Testis (tissue), 3 donors: Measurements from ENCODE around the gene ZBTB20. TPM values are rescaled to one million over a fixed set of nuclear protein-coding genes. Genes with fewer than 3 reads are reported as not detected.

Experiments
- DNase-seq: peaks from one replicate; pipeline ENCODE4 v3.0.0-alpha.2; 2019
- H3K27ac ChIP-seq, 2 donors: fragments of 200-600 bp; sonication (generic); one replicate each; pipeline ENCODE4 v1.5.1; 2019
- H3K27me3 ChIP-seq: fragments of 200-600 bp; sonication (generic); one replicate; pipeline ENCODE4 v1.5.1; 2019
- H3K36me3 ChIP-seq: fragments of 200-600 bp; sonication (generic); one replicate; pipeline ENCODE4 v1.5.1; 2017; ENCODE audit warnings: low read depth; ENCODE audit errors: missing control alignments
- H3K4me1 ChIP-seq: fragments of 200-600 bp; sonication (generic); one replicate; pipeline ENCODE4 v1.5.1; 2019
- H3K4me3 ChIP-seq, 2 donors: fragments of 200-600 bp; sonication (generic); one replicate each; pipeline ENCODE4 v1.5.1; 2017 to 2019
- H3K9me3 ChIP-seq: fragments of 200-600 bp; sonication (generic); one replicate; pipeline ENCODE4 v1.5.1; 2017
- POLR2A ChIP-seq: fragments of 450-650 bp; IDR thresholded peaks from one replicate; pipeline ENCODE4 v1.6.1; 2017; ENCODE audit warnings: antibody characterized with exemption, mild to moderate bottlenecking, moderate library complexity
- WGBS, 2 donors: methylation state at CpG; one replicate each; pipeline ENCODE4 v1.1.5; 2018; 5-methylcytosine and 5-hydroxymethylcytosine counted together
- intact Hi-C: fragments of 100-400 bp; cut with DNase I; formaldehyde crosslinking; loops from one replicate; pipeline ENCODE4 v1.15.1; 2023; ENCODE audit warnings: low total_unique reads
- polyA plus RNA-seq: library from polyadenylated mRNA; stranded (reverse); fragments of 350-450 nt; fragmentation: Illumina TruSeq; extraction: RNeasy Lipid Tissue Mini Kit (QIAGEN cat#74804); gene quantifications from one replicate; pipeline ENCODE4 v1.2.3, GENCODE V29; 2014; ENCODE audit warnings: low read depth, low replicate concordance; ENCODE audit not compliant: insufficient read depth
- total RNA-seq, 2 donors: library from RNA; depleted of rRNA; stranded (reverse); fragments of >200 nt; gene quantifications; one replicate each; pipeline ENCODE4 v1.2.3, GENCODE V29; 2016
- TF ChIP-seq, protein P1 (sequence below), 3 experiments: fragments of 450-650 bp in 2 of 3; fragments of 200-600 bp in 1 of 3; sonication (generic) in 1 of 3; IDR thresholded peaks; one replicate each; pipeline ENCODE4 v1.5.1; 2016 to 2019; ENCODE audit warnings: antibody characterized with exemption in 3 of 3, mild to moderate bottlenecking in 2 of 3, moderate library complexity in 1 of 3

The ZBTB20 gene
- total and polyA plus RNA-seq, 3 donors from 2014 or later, result 36.8 to 179 (median 126) TPM

GRCh38 chr3:114831861-114832260, 315.2 kb downstream of the ZBTB20 start:
- Histone ChIP-seq H3K4me1 (no peaks in the 10 kb centered on the region), H3K27ac (no peak overlapping the region), H3K4me3 (no peak overlapping the region), H3K9me3 (no peaks in the 10 kb centered on the region), H3K36me3 (no peaks in the 10 kb centered on the region), H3K27me3 (no peaks in the 10 kb centered on the region)
- intact Hi-C loops, result no loop called here
- WGBS, 2 donors, result 88 to 93% methylated on average over 1 of the region's 1 CpG
- no peak for DNase-seq
- TF ChIP-seq, protein P1, sequence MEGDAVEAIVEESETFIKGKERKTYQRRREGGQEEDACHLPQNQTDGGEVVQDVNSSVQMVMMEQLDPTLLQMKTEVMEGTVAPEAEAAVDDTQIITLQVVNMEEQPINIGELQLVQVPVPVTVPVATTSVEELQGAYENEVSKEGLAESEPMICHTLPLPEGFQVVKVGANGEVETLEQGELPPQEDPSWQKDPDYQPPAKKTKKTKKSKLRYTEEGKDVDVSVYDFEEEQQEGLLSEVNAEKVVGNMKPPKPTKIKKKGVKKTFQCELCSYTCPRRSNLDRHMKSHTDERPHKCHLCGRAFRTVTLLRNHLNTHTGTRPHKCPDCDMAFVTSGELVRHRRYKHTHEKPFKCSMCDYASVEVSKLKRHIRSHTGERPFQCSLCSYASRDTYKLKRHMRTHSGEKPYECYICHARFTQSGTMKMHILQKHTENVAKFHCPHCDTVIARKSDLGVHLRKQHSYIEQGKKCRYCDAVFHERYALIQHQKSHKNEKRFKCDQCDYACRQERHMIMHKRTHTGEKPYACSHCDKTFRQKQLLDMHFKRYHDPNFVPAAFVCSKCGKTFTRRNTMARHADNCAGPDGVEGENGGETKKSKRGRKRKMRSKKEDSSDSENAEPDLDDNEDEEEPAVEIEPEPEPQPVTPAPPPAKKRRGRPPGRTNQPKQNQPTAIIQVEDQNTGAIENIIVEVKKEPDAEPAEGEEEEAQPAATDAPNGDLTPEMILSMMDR (IDR thresholded peaks at IDR 0.05), result no peak
- no peak for TF ChIP-seq POLR2A

- Histone ChIP-seq H3K36me3 (no peaks in the 10 kb centered on the region), H3K27me3 (no peaks in the 10 kb centered on the region), H3K9me3 (no peaks in the 10 kb centered on the region), H3K4me3 (no peak overlapping the region), H3K27ac (no peak overlapping the region), H3K4me1 (no peaks in the 10 kb centered on the region)
- DNase-seq, result no peak
- 88 to 93% methylated on average over 4 of the region's 4 CpGs for WGBS, 2 donors
- intact Hi-C loops, result no loop called here
- no peak for TF ChIP-seq POLR2A
- TF ChIP-seq, protein P1 (IDR thresholded peaks at IDR 0.05), result no peak
These were observed 316.4 kb downstream of the ZBTB20 start for GRCh38 chr3:114830652-114831051.

DNA sequence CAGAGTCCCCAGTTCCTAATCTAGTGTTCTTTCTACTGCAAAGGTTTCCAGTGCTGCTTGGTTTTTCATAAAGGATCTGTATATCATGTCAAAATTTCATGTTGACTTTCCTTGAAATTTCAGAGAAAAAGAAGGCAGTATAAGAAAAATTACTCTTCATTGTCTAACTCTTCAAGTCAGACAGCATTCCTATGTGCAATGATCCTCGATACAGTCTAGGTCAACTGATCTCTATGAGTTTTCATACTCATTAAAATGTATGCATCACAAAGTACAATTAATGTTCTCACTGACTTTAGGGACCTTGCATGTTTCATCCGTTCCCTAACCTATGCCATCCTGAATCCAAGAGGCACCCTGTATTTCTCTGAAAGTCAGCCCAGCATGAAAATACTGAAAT, 317.3 kb downstream of the ZBTB20 start:
- WGBS, 2 donors, result 91 to 93% methylated on average over 2 of the region's 2 CpGs

DNA sequence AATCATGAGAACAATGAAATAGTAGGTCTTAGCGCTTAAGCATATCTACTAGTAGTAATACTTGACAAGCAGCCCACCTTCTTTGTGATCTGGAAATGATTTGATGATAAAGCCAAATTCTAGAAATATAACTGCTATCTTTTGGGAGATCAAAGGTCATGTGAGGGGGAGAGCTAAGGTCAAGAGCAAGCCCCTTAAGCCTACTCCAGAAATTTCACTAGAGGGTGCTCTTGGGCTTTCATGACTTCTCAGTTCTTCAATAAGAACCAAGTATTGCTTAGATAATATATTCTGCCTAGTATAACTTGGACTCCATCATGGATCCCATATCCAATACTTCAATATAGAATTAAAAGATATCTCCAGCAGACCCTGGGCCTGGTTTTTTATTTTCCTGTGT, 319.6 kb downstream of the ZBTB20 start:
- H3K27ac ChIP-seq, result no peak overlapping the region
- intact Hi-C loops, result no loop called here
- no peak overlapping the region for H3K4me3 ChIP-seq
- H3K27me3 ChIP-seq, result no peaks in the 10 kb centered on the region
- no peak for DNase-seq
- no peaks in the 10 kb centered on the region for H3K4me1 ChIP-seq
- TF ChIP-seq POLR2A, result no peak
- TF ChIP-seq, protein P1 (IDR thresholded peaks at IDR 0.05), result peak in 2 of 3 experiments; percentile 37 to 44
- 93 to 97% methylated on average over 1 of the region's 1 CpG for WGBS, 2 donors
- no peaks in the 10 kb centered on the region for H3K36me3 ChIP-seq
- no peaks in the 10 kb centered on the region for H3K9me3 ChIP-seq

More for the DNA sequence above, 317.3 kb downstream of the ZBTB20 start:
- DNase-seq, result no peak
- no peaks in the 10 kb centered on the region for H3K36me3 ChIP-seq
- no peaks in the 10 kb centered on the region for H3K4me1 ChIP-seq
- H3K9me3 ChIP-seq, result no peaks in the 10 kb centered on the region
- no peak overlapping the region for H3K4me3 ChIP-seq
- no peak overlapping the region for H3K27ac ChIP-seq
- intact Hi-C loops, result no loop called here
- TF ChIP-seq POLR2A, result no peak
- TF ChIP-seq, protein P1 (IDR thresholded peaks at IDR 0.05), result no peak
- no peaks in the 10 kb centered on the region for H3K27me3 ChIP-seq

DNA sequence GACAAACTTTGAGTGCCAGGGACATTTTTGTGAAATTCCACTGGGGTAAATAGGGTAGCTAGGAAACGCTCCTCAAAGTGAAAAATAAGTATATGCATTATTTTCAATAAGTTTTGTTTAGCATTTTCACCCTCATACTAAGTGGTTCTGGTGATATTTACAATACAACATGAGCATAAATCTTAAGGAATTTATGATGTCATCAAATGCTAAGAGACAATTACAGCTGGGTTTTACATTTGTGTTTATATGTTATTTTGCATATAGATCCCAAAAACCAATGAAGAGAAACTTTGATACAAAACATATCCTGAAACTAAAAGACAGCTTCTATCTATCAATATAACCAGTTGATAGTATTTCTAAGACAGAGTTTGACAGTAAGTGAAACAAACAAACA, 323.1 kb downstream of the ZBTB20 start:
- TF ChIP-seq POLR2A, result no peak
- TF ChIP-seq, protein P1 (IDR thresholded peaks at IDR 0.05), result no peak
- 88 to 95% methylated on average over 1 of the region's 1 CpG for WGBS, 2 donors
- intact Hi-C loops, result no loop called here

More for the DNA sequence above, 323.1 kb downstream of the ZBTB20 start:
- Histone ChIP-seq H3K36me3 (no peaks in the 10 kb centered on the region), H3K4me1 (no peaks in the 10 kb centered on the region), H3K9me3 (no peaks in the 10 kb centered on the region), H3K27ac (no peak overlapping the region), H3K27me3 (no peaks in the 10 kb centered on the region), H3K4me3 (no peak overlapping the region)
- DNase-seq, result no peak
